HG02852 (cell line): ENCODE measurements around the gene GLCCI1.
A peak's percentile ranks its signal among the peaks of the same experiment; 100 is the strongest.

ENCODE experiments used
- ATAC-seq: cut with Tn5 transposase; IDR thresholded peaks from one replicate; pipeline ENCODE4 v1.9.1; 2021; ENCODE audit warnings: mild to moderate bottlenecking, moderate library complexity; ENCODE audit not compliant: unreplicated experiment

The GLCCI1 gene

GRCh38 chr7:8126601-8127167, 158.1 kb downstream of the GLCCI1 start:
- no peak for ATAC-seq

GRCh38 chr7:8128449-8129317, 160.1 kb downstream of the GLCCI1 start:
- ATAC-seq, result no peak

- no peak for ATAC-seq
Observed at GRCh38 chr7:8129318-8129659, 160.7 kb downstream of the GLCCI1 start.

DNA sequence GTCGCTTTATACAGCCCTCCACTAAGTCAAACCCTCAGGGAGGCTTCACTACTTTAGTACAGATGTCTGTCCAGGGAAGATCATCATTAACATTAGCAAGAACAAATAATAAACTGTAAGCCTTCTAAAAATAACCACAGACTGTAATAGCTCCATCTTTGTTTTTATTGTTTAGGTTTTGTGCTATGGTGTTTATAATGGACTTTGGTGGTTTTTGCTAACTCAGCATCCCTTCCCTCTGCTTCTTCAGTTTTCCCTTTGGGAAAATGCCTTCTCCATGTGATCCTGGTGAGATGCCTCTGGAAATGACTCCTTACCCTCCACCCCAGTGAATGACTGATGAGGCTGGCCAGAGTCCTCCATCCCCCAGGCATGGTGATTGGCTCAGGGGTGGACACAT, 162.1 kb downstream of the GLCCI1 start:
- ATAC-seq, result no peak

DNA sequence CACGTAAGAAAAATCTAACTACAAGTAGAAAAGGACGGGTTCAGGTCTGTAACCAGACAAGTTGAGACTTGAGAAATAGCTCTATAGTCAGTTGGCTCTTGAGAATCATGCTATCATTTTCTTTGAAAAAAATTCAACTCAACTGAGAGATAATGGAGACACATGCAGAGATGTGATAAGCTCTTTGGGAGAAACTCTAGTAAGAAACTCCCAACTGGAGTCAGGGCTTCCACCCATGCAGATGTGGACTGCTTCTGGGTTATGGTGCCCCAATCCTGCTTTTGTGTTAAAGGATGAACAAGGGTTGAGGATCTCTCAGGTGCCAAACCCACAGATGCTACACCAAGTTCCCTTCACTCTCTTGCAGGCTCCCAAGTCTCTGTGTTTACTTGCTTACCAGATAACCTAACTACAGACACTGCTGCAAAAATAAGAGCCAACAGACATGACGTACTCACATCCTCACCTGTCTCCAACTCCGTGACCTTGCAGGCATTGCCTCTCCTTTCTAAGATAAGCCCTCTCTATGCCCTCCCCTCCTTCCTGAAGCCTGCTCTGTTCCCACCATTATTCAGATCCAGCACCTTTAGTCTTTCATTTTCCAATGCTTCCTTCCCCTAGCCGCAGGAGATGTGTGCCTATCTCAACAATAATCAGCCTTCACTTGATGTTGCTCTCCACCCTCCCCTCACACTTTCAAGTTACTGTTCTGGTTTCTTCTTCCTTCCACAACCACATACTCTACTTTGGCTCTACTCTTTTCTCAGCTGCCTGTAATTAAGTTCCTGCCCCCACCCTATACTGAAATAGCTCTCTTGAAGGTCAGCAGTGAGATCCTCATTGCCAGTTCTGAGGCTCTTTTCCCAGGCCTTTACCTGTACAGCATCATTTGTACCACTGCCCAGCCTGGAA, 163.4 kb downstream of the GLCCI1 start:
- peak; percentile 45 for ATAC-seq

DNA sequence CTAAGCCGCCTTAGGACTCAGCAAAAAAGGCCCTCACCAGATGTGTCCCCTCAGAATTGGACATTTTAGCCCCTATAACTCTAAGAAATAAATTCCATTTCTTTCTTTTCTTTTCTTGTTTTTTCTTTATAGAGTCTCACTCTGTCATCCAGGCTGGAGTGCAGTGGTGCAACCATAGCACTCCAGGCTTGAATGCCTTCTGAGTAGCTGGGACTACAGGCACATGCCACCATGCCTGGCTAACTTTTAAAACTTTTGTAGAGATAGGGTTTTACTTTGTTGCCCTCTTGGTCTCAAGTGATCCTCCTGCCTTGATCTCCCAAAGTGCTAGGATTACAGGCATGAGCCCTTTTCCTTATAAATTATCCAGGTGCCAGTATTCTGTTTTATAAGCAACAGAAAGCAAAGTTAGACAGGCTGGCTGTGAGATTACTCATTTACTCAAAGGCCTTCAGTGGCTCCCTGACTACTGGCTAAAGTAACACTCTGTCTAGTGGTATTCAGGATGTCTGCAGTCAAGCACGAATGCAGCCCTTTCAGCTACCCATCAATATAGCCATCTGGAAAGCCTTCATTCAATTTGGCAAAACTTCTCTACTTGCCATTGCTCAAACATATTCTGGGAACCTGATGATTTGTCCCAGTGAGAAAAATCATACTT, 164.7 kb downstream of the GLCCI1 start:
- no peak for ATAC-seq

DNA sequence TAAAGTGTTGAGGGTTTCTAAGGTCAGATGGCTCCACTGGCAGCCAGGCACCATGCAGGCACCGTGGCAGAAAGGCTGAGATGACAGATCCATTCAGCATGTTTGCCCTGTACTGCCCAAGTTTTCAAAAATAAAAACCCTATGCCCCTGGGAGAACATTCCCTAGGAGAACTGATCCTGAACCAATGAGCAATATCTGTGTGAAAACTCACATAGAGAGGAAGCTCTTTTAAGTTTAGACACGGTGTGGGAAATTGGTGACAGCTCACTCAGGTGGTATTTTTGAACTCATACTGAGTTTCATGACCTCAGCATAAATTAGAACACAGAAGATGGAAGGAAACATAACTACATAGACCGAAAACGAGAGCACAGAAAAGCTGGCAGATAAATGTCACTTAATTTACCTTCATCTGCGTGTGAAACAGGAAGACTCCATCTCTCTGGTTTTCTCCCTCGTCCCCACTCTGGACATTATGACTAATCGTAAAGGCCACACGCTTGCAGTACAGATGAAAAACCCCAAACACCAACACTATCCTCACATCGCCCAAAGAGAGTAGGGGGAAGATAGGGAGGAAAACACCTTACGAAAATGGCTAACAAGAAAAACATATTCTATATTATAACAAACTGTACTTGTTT, 165.6 kb downstream of the GLCCI1 start:
- peak; percentile 77 for ATAC-seq

- ATAC-seq, result no peak
Observed at GRCh38 chr7:8135417-8135816, 166.8 kb downstream of the GLCCI1 start.

GRCh38 chr7:8136051-8136730, 167.6 kb downstream of the GLCCI1 start:
- no peak for ATAC-seq
